Breast epithelium (tissue), 4 donors: ENCODE data around the gene S100A14. TPM values are rescaled to one million over a fixed set of nuclear protein-coding genes. Genes with fewer than 3 reads are reported as not detected.
A peak's percentile ranks its signal among the peaks of the same experiment; 100 is the strongest.

Experiments
- DNase-seq, 2 donors: peaks; one replicate each; pipeline ENCODE4 v3.0.0-alpha.2; 2019; ENCODE audit warnings: low spot score in 2 of 2
- H3K27ac ChIP-seq, 2 donors: fragments of 200-600 bp; sonication (generic) in 1 of 2; one replicate each; pipeline ENCODE4 v1.5.1; 2016 to 2019; ENCODE audit warnings: mild to moderate bottlenecking in 1 of 2
- H3K27me3 ChIP-seq, 2 donors: fragments of 200-600 bp; sonication (generic) in 1 of 2; one replicate each; pipeline versions ENCODE4 v1.5.1 to v1.6.0; 2017 to 2019; ENCODE audit warnings: control low read depth in 1 of 2, mild to moderate bottlenecking in 1 of 2
- H3K36me3 ChIP-seq: fragments of 200-600 bp; one replicate; pipeline ENCODE4 v1.5.1; 2019
- H3K4me1 ChIP-seq, 2 donors: fragments of 200-600 bp; sonication (generic); one replicate each; pipeline ENCODE4 v1.5.1; 2016 to 2019; ENCODE audit warnings: control low read depth in 1 of 2
- H3K4me3 ChIP-seq, 3 donors: fragments of 200-600 bp; sonication (generic); 1 replicate in 2 of 3; 2 replicates in 1 of 3; pipeline ENCODE4 v1.5.1; 2016 to 2019; ENCODE audit warnings: mild to moderate bottlenecking in 3 of 3, moderate library complexity in 2 of 3
- H3K9me3 ChIP-seq, 2 donors: fragments of 200-600 bp; sonication (generic) in 1 of 2; one replicate each; pipeline ENCODE4 v1.5.1; 2016 to 2019; ENCODE audit warnings: control low read depth in 1 of 2
- CTCF ChIP-seq, 3 donors: fragments of 450-650 bp; IDR thresholded peaks; one replicate each; pipeline ENCODE4 v1.5.1; 2016 to 2017; ENCODE audit warnings: antibody characterized with exemption in 3 of 3, mild to moderate bottlenecking in 3 of 3, moderate library complexity in 3 of 3
- POLR2A ChIP-seq: fragments of 450-650 bp; IDR thresholded peaks from one replicate; pipeline ENCODE4 v1.6.1; 2016; ENCODE audit warnings: antibody characterized with exemption, mild to moderate bottlenecking, moderate library complexity
- POLR2AphosphoS5 ChIP-seq, 3 donors: sonication (generic); formaldehyde crosslinking; IDR thresholded peaks; one replicate each; pipeline ENCODE4 v1.6.1; 2017; ENCODE audit warnings: antibody characterized with exemption in 3 of 3
- intact Hi-C: fragments of 100-400 bp; cut with DNase I; formaldehyde crosslinking; loops from one replicate; pipeline ENCODE4 v1.15.1; 2023; ENCODE audit warnings: low total_unique reads
- total RNA-seq, 3 donors: library from RNA; depleted of rRNA; stranded (reverse); fragments of >200 nt; gene quantifications; one replicate each; pipeline ENCODE4 v1.1.0, GENCODE V29; 2016

S100A14 gene
- total RNA-seq, 3 donors from 2014 or later: 70.1 to 99.2 TPM; not detected in 1

- intact Hi-C loops: no loop called here
- TF ChIP-seq CTCF (IDR thresholded peaks at IDR 0.05) (peak in 1 of 3 donors; percentile 5), POLR2AphosphoS5 (IDR thresholded peaks at IDR 0.05) (no peak), POLR2A (no peak)
- DNase-seq: no peak
- H3K4me3 ChIP-seq: peak overlapping the region; percentile 74 to 86 (median 82)
- no peaks in the 10 kb centered on the region for H3K36me3 ChIP-seq
- H3K9me3 ChIP-seq: no peaks in the 10 kb centered on the region
- no peaks in the 10 kb centered on the region for H3K4me1 ChIP-seq
- peak overlapping the region; percentile 99 to 100 for H3K27ac ChIP-seq
- H3K27me3 ChIP-seq: no peaks in the 10 kb centered on the region
Observed at GRCh38 chr1:153633161-153633753, 17.1 kb upstream of the S100A14 start.

GRCh38 chr1:153631047-153632022, 15.2 kb upstream of the S100A14 start:
- Histone ChIP-seq H3K27me3 (no peaks in the 10 kb centered on the region), H3K4me1 (peaks cover 0 to 3% of the 10 kb centered on the region in 2 donors), H3K9me3 (no peaks in the 10 kb centered on the region), H3K27ac (peak overlapping the region; percentile 96 to 97), H3K36me3 (no peaks in the 10 kb centered on the region), H3K4me3 (no peak overlapping the region)
- intact Hi-C loops: no loop called here
- no peak for TF ChIP-seq POLR2A
- no peak for TF ChIP-seq POLR2AphosphoS5 (IDR thresholded peaks at IDR 0.05)
- no peak for TF ChIP-seq CTCF (IDR thresholded peaks at IDR 0.05)
- DNase-seq: no peak

GRCh38 chr1:153630384-153630783, 14.3 kb upstream of the S100A14 start:
- Histone ChIP-seq H3K27ac (peak overlapping the region; percentile 96 to 97), H3K9me3 (no peaks in the 10 kb centered on the region), H3K4me3 (no peak overlapping the region), H3K36me3 (no peaks in the 10 kb centered on the region), H3K27me3 (no peaks in the 10 kb centered on the region), H3K4me1 (peaks cover 0 to 3% of the 10 kb centered on the region in 2 donors)
- no peak for TF ChIP-seq CTCF (IDR thresholded peaks at IDR 0.05)
- no peak for TF ChIP-seq POLR2AphosphoS5 (IDR thresholded peaks at IDR 0.05)
- TF ChIP-seq POLR2A: no peak
- no peak for DNase-seq
- intact Hi-C loops: no loop called here

- Histone ChIP-seq H3K4me1 (peaks cover 0 to 3% of the 10 kb centered on the region in 2 donors), H3K9me3 (no peaks in the 10 kb centered on the region), H3K4me3 (no peak overlapping the region), H3K27ac (peak overlapping the region; percentile 96 to 97), H3K27me3 (no peaks in the 10 kb centered on the region), H3K36me3 (no peaks in the 10 kb centered on the region)
- TF ChIP-seq CTCF (IDR thresholded peaks at IDR 0.05) (no peak), POLR2A (no peak), POLR2AphosphoS5 (IDR thresholded peaks at IDR 0.05) (no peak)
- DNase-seq: no peak
- intact Hi-C loops: loop anchor here (10.0 kb wide), 1 partner anchor 55 kb away; no protein-coding TSS in a partner anchor
Observed at GRCh38 chr1:153629971-153630370, 13.8 kb upstream of the S100A14 start.

- intact Hi-C loops: loop anchor here (10.0 kb wide), 1 partner anchor 55 kb away; no protein-coding TSS in a partner anchor
Observed at GRCh38 chr1:153629343-153629665, 13.2 kb upstream of the S100A14 start.

More at GRCh38 chr1:153629343-153629665, 13.2 kb upstream of the S100A14 start:
- Histone ChIP-seq H3K27me3 (no peaks in the 10 kb centered on the region), H3K4me3 (peak overlapping the region in 1 of 3 donors; percentile 74), H3K9me3 (no peaks in the 10 kb centered on the region), H3K4me1 (peaks cover 0 to 3% of the 10 kb centered on the region in 2 donors), H3K27ac (peak overlapping the region; percentile 96 to 97), H3K36me3 (no peaks in the 10 kb centered on the region)
- DNase-seq: no peak
- TF ChIP-seq POLR2A (no peak), POLR2AphosphoS5 (IDR thresholded peaks at IDR 0.05) (no peak), CTCF (IDR thresholded peaks at IDR 0.05) (no peak)
